ENCODE results near the gene CCDC148.

The CCDC148 gene

GRCh38 chr2:158154596-158154995 lies 302.0 kb downstream of the CCDC148 start:
- ATAC-seq: no peak
- DNase-seq: no peak

DNA sequence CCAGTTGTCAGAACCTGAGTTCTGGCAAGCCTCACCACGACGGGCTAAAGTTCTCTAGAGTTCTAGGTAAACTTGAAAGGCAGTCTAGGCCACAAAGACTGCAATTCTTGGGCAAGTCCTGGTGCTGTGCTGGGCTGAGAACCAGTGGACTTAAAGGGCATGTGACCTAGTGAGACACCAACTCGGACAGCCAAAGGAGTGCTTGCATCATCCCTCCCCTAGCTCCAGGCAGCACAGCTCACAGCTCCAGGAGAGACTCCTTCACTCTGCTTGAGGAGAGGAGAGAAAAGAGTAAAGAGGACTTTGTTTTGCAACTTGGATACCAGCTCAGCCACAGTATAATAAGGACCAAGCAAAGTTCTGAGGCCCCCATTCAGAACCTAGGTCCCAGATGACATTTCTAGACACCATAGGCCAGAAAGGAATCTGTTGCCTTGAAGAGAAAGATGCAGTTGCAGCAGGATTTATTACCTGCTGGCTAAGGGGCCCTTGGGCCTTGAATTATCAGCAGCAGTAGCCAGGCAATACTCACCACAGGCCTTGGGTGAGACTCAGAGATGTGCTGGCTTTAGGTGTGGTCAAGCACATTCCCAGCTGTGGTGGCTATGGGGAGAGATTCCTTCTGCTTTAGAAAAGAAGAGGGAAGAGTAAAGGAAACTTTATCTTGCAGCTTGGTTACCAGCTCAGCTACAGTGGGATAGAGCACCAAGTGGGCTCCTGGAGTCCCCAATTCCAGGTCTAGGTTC lies 303.1 kb downstream of the CCDC148 start:
- DNase-seq: no peak
- no peak for ATAC-seq

- DNase-seq (no peak), ATAC-seq (no peak)
Observed at GRCh38 chr2:158144914-158145625, 311.5 kb downstream of the CCDC148 start.

GRCh38 chr2:158143703-158144360 lies 312.7 kb downstream of the CCDC148 start:
- no peak for DNase-seq
- ATAC-seq: no peak

- no peak for DNase-seq
- ATAC-seq: no peak
Observed at GRCh38 chr2:158142568-158143332, 313.8 kb downstream of the CCDC148 start.

- ATAC-seq: no peak
- no peak for DNase-seq
Observed at GRCh38 chr2:158142165-158142564, 314.4 kb downstream of the CCDC148 start.

GRCh38 chr2:158140201-158140600 lies 316.4 kb downstream of the CCDC148 start:
- DNase-seq (no peak), ATAC-seq (no peak)

- ATAC-seq: no peak
- DNase-seq: no peak
Observed at GRCh38 chr2:158138255-158138654, 318.3 kb downstream of the CCDC148 start.

DNA sequence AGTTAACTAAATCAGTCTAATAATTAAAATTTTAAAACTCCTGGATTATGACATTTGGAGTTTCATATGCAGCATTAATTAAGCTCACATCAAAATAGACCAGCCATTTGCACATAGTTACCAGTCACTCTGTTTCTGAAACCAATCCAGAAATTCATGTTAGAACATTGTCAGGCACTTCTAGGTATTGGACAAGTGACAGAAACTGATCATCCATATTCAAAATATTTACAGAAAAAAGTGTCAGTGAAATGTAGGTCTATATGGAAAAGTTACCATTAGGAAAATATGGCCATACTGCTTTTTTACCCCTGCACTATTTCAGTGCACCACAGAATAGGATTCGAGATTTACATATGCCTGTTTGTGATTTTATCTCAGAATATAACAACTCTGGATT lies 321.5 kb downstream of the CCDC148 start:
- no peak for DNase-seq

GRCh38 chr2:158134655-158135054 lies 321.9 kb downstream of the CCDC148 start:
- no peak for DNase-seq
- ATAC-seq: no peak

More for the DNA sequence above, 321.5 kb downstream of the CCDC148 start:
- ATAC-seq: no peak

GRCh38 chr2:158134055-158134454 lies 322.5 kb downstream of the CCDC148 start:
- ATAC-seq (no peak), DNase-seq (no peak)

DNA sequence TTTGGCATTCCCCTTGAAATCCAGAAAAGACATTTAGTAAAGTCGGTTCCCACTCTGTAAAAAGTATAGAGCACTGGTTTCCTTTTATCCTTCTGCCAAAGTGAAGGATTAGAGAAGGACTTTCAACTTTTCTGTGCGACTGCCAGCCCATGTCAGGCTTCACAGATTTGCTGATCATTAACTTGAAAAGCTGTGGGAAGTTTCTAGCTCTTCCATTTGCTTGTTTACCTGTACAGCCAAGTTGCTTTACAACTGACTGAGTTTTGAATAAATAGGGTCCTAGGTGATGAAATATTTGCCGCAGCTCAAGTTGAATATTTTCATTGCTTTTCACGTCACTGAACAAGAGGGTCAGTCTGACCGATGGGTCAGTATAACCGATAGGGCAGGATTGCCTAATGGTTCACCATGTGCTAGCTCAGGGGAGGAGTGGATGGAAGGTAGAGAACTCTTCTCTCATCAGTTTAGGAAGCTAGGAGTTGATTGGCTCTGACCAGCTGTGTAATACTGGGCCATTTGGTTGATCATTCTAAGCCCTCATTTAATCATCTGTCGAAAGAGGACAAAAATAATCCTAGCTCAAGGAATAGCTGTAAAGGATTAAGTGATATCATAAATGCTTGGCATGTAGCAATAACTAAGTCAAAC lies 324.5 kb downstream of the CCDC148 start:
- ATAC-seq (no peak), DNase-seq (no peak)

GRCh38 chr2:158131483-158131912 lies 325.1 kb downstream of the CCDC148 start:
- DNase-seq: no peak
- ATAC-seq: no peak

DNA sequence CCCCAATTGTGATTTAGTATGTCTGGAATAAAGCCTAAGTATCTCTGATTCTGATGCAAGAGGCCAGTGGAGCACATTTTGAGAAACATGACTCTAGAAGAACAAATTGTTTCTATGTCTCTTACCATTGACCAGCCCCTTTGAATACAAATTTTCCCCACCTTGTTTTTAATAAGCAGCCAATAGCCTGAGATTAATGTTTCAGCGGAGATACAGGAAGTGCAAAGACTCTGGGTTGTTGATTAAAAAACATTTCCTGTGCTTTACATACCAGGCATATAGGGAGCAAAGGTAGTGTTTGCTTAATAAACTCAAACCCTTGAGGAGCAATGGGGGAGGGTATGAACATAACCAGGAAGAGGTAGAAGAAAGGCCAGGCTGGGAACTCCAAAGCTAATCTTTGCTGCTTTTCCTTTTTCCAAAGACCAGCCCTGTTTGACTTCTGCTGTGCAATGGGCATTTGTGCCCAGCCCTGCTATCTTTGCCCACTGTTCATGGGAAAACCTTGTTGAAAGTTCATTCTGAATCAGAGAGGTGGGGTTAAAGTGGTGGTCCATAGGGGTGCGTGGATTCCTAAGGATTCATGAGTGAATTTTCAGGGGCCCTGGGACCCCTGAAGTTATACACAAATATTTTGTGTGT lies 325.6 kb downstream of the CCDC148 start:
- DNase-seq (no peak), ATAC-seq (no peak)

DNA sequence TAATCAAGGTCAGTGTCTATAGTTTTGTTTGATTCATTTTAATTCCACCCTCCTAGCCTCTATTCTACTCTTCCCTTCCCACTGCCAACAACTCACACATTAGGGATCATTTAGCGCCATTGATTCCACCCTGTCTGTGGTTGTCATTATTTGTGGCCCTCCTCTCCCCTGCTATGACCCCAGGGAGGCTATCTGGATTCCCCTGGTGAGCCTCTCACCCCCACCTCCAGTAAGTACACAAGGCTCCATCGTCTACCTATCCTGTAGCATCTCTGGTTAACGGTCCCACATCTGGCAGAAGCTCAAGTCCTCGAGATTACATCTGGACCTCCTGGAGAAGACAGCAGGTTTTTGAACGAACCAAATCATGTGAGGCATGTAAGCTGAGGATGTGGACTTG lies 327.5 kb downstream of the CCDC148 start:
- DNase-seq (no peak), ATAC-seq (no peak)

DNA sequence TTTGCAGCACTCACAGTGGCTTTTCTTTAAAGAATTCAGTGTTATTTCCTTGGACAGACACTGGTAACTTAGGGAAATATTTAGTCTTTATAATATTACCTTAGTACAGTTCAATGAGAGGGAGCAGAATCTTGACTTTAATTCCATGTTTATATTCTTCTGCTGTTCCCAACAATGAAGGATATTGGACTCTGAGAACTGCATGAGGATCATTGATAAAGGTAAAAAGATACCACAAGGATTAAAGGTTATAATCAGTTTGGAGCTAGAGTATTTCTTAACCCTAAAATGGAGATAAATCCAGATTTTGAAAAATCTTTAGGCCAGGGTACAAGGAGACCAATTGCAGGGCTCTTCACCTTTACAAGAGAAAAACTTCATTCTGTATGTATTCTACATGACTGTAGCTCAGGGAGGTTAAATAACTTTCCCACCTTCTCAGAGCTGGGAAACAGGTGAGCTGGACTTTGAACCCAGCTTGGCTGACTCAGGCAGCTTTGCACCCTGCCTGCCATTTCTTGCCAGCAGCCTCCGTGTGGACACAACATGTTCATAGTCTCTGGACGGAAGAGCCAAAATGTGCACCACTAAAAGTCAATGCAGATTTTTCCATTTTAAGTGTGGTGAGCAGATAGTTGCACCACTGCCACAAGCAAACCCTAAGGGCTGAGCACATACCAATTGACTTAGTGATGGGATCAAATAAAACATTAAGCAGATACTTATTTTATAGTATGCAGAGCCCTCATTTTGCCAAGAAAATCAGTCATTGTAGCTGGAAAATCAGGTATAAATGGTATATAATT lies 328.2 kb downstream of the CCDC148 start:
- ATAC-seq: no peak
- no peak for DNase-seq

- DNase-seq: no peak
- ATAC-seq: no peak
Observed at GRCh38 chr2:158127380-158127804, 329.2 kb downstream of the CCDC148 start.

GRCh38 chr2:158125756-158126498 lies 330.6 kb downstream of the CCDC148 start:
- ATAC-seq: no peak
- DNase-seq: no peak

GRCh38 chr2:158124896-158125295 lies 331.7 kb downstream of the CCDC148 start:
- DNase-seq (no peak), ATAC-seq (no peak)

Measured in stimulated activated naive CD8-positive, alpha-beta T cell treated with anti-CD3 and anti-CD28 coated beads, Interleukin-15, Interleukin-2, amounts not matched to agents 100 U/mL and 50 U/mL, for 24 hours (primary cell).